Measurements from ENCODE around the gene TRAPPC6A.

The TRAPPC6A gene

GRCh38 chr19:45184115-45184514, 6.1 kb upstream of the TRAPPC6A start:
- no peak for DNase-seq

GRCh38 chr19:45182758-45183157, 4.7 kb upstream of the TRAPPC6A start:
- DNase-seq = no peak

GRCh38 chr19:45180936-45181335, 2.9 kb upstream of the TRAPPC6A start:
- no peak for DNase-seq

GRCh38 chr19:45179892-45180370, 1.9 kb upstream of the TRAPPC6A start:
- no peak for DNase-seq

- DNase-seq = peak in 1 of 2 experiments; percentile 34
Measured at GRCh38 chr19:45179072-45179891, 1.2 kb upstream of the TRAPPC6A start.

- DNase-seq = peak; percentile 99 to 100
Measured at GRCh38 chr19:45178262-45179071, 430 bp upstream of the TRAPPC6A start, which contains the start of gene BLOC1S3. Gene BLOC1S3, plus strand, starts transcription at chr19:45178784. Its CDS starts 513 bp downstream, at chr19:45179297.

GRCh38 chr19:45175515-45176345, 2.3 kb downstream of the TRAPPC6A start:
- DNase-seq = no peak

- DNase-seq = no peak
Measured at GRCh38 chr19:45173816-45174215, 4.2 kb downstream of the TRAPPC6A start.

GRCh38 chr19:45172611-45173208, 5.3 kb downstream of the TRAPPC6A start:
- no peak for DNase-seq

GRCh38 chr19:45172173-45172572, 5.9 kb downstream of the TRAPPC6A start:
- no peak for DNase-seq

- no peak for DNase-seq
Measured at GRCh38 chr19:45171211-45171623, 6.8 kb downstream of the TRAPPC6A start.

- no peak for DNase-seq
Measured at GRCh38 chr19:45170146-45171106, 7.6 kb downstream of the TRAPPC6A start.

- no peak for DNase-seq
Measured at GRCh38 chr19:45169602-45170001, 8.4 kb downstream of the TRAPPC6A start.

GRCh38 chr19:45168767-45169351, 9.2 kb downstream of the TRAPPC6A start:
- DNase-seq = no peak

- DNase-seq = no peak
Measured at GRCh38 chr19:45166723-45167252, 11.2 kb downstream of the TRAPPC6A start.

GRCh38 chr19:45164577-45165335, 13.3 kb downstream of the TRAPPC6A start:
- no peak for DNase-seq

GRCh38 chr19:45163751-45164460, 14.1 kb downstream of the TRAPPC6A start:
- DNase-seq = no peak

GRCh38 chr19:45163156-45163555, 14.9 kb downstream of the TRAPPC6A start:
- DNase-seq = no peak

- DNase-seq = no peak
Measured at GRCh38 chr19:45162608-45163143, 15.4 kb downstream of the TRAPPC6A start.

Measured in NCI-H446 (cell line).